OCI-M1 (cell line): ENCODE data around the gene TIMMDC1.
"Not testable (repeated sequence)": the region's sequence is repeated elsewhere in the genome, so short reads cannot be mapped to it uniquely, and the experiment has no call there.

ENCODE experiments used
- DNase-seq: peaks from one replicate; lab custom pipeline; 2025; lab: John Stamatoyannopoulos, UW

TIMMDC1 gene

DNA sequence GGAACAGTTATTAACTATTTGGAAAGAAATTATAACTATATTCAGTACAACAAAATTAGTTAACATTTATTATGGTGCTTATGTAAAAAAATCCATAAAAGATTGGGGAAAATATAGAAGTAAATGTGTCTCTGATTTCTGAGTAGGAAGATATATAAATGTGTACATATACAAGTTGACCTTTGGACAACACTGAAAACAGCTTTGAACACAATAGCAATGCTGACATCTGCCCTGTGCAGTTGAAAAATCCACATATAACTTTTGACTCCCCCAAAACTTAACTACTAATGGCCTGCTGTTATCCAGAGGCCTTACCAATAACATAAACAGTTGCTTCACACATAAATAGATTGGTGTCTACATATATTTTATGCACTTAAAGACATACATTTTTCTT is 12.3 kb downstream of the TIMMDC1 start:
- DNase-seq, result no peak

DNA sequence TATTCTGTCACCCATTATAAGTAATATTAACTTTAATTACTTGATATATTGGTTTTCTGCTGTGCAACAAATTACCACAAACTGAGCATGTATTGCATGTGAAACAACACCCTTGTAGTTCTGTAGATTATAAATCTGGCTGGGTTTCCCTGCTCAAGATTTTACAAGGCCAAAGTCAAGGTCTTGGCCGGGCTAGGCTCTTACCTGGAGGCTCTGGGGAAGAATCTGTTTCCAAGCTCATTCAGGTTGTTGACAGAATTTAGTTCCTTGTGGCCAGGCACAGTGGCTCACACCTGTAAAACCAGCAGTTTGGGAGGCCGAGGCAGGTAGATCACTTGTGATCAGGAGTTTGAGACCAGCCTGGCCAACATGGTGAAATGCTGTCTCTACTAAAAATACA is 16.3 kb downstream of the TIMMDC1 start:
- no peak for DNase-seq

DNA sequence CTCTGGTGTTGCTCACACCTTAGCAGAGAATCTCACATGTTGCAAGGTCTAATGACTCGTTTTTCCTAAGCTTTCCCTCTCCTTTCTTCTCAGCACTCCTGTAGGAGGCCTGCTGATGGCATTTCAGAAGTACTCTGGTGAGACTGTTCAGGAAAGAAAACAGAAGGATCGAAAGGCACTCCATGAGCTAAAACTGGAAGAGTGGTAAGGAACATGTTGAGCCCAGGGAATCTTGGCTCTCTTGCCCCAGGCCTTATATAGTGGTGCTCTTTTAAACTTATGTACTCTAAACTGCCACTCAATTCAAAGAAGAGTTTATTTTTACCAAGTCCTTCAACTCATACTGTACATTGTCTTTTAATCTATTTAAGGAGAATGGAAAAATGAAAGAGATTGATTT is 18.8 kb downstream of the TIMMDC1 start:
- DNase-seq, result no peak

DNA sequence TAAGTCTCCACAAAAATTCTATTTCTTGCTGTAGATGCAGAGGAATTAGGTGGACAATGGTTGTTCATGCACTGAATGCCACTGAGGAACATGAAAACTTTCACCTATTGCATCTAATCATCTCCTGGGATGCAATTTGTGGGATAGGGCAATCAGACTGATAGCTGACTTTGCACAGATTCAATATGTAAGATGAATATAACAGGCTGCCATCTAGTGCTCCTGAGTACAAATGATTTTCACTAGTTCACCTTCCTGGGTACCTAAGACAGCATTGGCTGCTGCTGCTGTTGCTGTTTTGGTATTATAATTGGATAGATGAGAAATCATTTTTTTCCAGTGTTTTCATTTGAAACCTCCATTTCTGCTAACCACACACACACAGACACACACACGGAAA is 19.7 kb downstream of the TIMMDC1 start:
- DNase-seq, result no peak

DNA sequence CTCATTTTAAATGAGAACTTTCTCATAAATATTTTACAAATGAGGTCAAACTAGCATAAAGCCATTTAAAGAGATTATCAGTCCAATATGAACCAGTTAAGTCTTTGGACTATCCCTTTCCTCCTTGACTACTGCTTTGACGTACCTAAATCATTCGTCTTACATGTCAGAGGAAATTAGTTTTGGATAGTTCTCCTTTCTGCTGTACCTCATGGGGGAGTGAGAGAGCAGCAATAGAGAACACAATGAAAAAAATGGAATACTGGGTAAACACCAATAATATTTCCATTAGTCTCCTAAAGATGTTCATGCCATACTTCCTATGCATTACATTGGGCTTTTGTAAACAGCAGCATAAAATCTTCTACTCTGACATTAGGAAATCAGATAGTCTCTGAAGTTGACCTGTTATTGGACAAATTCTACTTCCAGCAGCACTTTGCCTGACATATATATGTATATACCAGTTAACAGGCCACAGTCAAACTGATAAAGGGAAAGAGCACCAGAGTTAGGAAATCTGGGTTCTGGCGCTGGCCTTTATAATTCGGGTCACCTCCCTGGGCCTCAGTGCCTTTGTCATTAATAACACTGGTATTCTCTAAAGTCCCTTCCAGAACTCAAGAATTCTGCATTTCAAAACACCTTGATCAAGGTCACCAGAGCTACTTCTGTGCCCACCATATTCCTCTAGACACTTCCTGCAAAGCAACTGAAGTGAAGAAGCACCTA is 26.8 kb downstream of the TIMMDC1 start:
- DNase-seq, result peak; percentile 32

DNA sequence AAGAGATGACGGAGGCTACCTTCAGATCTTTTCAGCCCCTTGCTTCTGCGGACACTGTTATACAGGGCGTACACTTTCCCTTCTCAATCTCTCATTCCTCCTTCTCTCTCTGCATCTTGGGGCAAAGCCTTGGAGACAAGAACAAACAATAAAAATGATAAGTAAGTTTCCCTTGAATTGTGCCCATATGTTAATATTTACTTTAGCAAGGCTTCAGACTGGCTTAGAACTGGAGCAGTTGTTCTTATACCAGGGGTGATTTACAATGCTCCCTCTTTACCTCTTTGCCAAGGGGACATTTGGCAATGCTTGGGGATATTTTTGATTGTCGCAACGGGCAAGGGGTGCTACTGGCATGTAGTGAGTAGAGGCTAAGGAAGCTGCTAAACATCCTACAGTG is 29.4 kb downstream of the TIMMDC1 start:
- no peak for DNase-seq

DNA sequence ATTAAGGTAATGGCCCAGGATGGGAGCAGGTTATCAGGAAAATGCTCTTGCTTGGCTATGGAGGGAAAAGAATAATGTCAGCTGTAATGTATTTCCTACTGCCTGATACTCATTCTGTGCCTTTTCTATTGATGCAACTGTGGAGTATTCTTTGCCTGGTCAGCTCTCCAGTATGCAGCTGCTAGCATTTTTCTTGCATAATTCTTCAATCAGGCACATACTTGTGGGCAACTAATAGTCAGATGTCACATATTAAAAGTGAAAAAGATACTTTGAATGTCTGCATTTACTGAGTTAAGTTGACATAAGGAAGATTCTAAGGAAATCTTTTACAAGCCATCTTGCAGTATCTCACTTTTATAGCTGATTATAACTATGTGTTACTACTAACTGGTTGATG is 31.5 kb downstream of the TIMMDC1 start:
- DNase-seq, result no peak

DNA sequence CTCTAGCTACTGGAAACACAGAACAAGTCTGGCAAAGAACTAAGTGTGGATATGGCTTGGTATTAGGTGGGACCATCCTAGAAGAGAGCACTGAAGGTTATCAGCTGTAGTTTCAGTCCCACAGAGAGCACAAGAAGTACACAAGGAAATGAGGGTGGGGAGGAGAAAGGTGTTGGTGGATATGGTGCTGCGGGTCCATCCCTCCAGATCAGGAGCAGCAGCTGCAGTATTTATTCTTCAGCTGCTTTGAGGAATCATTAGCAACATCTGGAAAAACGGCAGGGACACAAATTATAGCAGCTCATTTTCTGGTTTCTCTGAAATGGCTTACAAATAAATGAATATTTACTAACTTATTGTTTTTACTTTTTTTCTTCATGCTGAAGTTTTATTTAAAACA is 32.1 kb downstream of the TIMMDC1 start:
- DNase-seq, result no peak

DNA sequence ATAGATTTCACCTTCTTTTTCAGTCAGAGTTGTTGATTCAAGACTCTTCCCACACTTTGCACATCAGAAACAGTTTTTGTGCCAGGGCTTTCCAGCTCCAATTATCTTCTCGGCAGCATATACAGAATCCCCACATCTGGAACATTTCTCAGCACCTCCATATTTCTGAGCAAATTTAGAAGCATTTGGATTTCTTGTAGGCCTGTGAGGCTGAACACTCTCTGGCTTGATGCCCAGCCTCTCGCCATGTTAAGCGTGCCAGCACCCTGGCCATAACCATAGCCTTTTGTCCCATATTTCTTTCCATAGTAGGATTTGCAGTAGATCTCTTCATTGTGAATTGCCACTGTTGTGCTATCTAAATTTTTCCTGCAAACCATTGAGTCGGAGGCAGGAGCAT is 32.8 kb downstream of the TIMMDC1 start:
- no peak for DNase-seq

DNA sequence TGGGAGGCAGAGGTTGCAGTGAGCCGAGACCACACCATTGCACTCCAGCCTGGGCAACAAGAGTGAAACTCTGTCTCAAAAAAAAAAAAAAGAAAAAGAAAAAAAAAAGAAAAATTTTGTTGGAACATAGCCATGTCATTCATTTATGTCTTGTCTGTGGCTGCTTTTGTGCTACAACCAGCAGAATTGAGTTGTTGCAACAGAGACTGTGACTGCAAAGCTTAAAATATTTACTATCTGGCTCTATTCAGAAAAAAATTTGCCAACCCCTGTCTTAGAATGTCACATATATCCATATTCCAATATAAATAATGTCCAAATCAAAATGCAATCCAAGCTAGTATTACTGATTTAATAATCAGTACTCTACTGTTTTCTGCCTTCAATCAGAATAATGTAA is 35.9 kb downstream of the TIMMDC1 start:
- no peak for DNase-seq

DNA sequence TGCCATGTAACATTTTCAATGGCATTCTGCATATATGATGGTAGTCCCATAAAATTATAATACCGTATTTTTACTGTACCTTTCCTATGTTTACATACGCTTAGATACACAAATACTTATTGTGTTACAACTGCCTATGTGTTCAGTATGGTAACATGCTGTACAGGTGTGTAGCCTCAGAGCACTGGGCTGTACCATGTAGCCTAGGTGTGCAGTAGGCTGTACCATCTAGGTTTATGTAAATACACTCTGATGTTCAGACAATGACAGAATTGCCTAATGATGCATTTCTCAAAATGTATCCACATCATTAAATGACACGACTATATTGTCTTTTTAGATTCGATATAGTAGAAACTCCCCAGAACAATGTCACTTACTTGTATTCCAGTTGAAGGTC is 38.4 kb downstream of the TIMMDC1 start:
- DNase-seq, result no peak

DNA sequence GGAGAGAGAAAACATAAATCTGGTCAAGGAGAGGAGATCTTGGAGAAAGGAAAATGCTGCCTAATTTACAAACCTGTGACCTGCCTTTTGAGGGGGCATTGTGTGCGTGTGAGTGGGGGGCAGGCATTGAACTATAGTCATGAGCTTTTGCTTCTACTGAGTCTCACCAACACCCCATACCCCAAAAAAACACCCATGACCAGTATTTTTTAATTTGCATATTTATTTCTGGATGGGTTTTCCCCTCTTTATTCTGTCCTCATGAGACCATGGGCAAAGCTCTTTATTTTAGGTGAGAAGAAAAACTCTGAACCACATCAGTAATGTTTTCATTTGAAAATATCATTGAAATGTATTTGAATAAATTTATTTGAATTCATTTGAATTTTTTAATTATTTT is 40.4 kb downstream of the TIMMDC1 start:
- DNase-seq, result no peak

DNA sequence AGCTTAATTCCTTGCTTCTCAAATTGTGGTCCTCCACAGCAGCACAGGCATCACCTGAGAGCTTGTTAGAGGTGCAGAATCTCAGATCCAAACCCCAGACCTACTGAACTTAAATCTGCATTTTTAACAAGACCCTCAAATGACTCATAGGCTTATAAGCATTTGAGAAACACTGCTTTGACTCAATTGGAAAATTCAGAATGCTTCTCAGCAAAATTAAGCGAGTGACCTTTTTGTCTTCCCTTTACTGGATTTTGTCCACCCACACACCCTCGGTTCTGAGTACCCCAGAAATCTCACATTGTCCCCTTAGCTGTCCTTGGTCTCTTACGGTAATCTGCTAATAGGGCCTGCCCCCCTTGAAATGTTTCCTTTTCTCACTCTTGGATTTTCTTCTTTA is 43.2 kb downstream of the TIMMDC1 start:
- no peak for DNase-seq

DNA sequence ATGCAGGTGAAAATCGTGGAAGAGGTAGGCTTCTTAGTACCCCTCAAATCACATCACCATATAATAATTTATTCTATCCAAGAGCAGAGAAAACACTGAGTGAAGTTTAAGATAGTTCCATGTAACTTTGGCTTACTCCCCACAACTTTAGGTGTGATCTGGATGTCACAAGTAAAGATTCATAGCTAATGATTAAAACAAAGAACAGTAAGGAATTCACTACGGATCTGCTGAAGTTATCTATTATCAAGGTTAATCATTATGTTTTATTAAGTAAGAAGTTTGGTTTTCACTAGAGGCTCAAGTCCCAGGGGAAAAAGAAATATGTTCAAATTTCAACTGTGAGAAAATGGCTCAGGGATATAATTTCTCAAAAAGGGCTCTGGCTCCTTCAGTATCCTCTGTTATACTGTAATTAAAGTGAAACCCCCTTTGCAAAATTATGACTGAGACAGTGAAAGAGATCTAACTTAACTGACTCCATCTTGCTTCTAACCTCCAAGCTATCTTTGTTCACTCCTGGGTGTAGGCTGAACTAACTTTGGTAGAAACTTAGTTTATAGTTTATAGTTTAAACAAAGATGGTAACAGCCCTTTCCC is 43.9 kb downstream of the TIMMDC1 start:
- DNase-seq, result no peak

DNA sequence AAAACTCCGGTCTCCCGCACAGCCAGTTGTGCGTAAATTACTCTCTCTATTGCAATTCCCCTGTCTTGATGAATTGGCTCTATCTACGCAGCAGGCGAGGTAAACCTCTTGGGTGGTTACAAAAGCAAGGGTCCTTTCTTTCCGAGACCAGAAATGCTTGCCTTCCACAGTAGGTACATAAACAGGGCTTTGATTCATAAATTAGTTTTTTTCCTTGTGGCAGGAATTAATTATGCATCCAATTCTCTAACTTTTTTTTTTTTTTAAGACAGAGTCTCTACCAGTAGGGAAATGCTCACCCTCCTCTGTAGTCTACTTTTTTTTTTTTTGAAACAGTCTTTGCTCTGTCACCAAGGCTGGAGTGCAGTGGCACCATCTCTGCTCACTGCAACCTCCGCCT is 44.8 kb downstream of the TIMMDC1 start:
- no peak for DNase-seq

DNA sequence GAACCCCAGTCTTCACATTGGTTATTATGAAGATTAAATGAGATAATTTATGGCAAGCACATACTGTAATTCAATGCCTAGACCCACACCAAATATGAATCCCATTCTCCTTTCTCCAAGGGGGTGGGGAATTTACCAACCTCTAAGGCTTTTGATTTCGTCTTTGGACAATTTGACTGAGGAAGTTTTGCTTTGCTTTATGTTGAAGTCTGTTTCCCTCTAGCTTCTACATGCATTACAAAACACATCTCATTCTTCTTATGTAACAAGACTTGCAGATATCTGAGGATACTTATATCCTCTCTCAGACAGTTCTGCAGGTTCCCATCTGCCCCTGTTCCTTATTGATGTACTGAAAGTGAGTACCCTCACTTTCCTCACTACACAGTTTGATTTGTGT is 48.9 kb downstream of the TIMMDC1 start:
- DNase-seq, result no peak

DNA sequence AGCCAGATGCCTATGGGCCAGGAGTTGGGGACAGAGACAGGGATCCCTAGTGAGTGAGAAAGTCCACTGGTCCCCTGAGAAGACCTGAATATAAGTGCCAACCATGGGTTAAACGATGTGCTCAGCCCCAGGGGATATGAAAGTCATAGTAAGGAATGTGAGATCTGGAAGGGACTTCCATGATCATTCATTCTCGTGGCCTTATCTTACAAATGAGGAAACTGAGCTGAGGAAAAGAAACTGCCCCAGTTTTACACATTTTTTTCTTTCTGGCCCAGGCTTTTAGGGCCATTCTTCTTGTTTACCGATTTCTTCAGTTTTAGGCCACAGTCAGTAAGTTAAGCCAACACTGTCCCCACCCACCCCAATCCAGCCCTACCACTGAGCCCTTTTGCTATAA is 50.0 kb downstream of the TIMMDC1 start:
- DNase-seq, result no peak

DNA sequence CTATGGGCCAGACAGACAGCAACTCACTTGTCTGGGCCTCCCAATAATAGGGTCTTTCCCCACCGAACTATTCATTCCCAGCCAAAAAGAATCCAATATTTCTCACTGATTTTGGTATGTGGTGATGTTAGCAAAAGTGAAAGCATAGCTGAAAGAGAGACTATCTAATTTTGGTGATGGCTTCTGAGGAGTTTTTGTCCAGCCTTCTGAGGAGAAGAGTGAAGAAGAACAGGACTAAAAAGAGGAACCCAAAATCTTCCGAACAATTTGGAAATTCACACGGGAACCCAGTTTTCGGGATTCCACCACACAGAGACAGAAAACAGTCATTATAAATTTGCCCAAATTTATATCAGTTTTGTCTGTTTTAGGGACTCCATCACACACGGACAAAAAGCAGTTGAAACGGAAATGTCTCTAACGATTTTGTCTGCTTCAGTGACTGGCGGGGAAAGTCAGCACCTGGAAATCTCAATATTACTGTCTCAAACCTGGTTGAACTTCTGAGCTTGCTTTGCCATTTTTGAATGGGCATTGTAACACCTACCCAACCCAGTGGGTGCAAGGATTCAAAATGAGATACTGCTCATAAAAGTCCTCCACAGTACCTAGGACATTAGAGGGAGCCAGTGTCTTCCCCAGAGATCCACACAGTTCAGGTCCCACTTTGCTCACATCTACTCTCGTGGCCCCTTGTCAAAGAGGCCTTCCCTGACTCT is 52.0 kb downstream of the TIMMDC1 start:
- DNase-seq, result no peak

DNA sequence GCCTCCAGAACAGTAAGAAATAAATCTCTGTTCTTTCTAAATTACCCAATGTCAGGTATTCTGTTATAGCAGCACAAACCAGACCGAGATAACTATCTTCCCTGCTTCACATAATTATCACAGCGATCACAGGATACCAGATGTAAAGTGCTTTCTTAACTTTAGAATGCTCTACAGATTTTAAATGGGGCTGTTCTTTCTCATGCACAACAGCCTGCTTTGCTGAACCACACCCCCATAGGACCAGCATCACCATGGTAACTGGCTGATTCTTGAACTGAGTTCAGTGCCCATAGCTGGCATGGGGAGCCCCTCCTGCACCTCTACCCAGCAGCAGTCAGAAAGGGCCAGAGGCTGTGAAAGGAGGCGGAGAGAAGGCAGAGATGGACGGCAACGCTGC is 53.3 kb downstream of the TIMMDC1 start:
- DNase-seq, result no peak

DNA sequence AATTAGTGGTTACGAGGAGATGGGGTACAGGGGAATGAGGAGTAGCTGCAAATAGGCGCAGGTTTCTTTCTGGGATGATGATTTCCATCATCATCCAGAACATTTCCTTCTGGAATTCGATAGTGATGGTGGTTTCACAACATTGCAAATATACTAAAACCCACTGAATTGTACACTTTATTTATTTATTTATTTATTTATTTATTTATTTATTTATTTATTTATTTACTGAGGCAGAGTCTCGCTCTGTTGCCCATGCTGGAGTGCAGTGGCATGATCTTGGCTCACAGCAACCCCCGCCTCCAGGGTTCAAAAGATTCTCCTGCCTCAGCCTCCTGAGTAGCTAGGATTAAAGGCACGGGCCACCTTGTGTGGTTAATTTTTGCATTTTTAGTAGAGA is 54.6 kb downstream of the TIMMDC1 start:
- DNase-seq, result not testable (repeated sequence)

DNA sequence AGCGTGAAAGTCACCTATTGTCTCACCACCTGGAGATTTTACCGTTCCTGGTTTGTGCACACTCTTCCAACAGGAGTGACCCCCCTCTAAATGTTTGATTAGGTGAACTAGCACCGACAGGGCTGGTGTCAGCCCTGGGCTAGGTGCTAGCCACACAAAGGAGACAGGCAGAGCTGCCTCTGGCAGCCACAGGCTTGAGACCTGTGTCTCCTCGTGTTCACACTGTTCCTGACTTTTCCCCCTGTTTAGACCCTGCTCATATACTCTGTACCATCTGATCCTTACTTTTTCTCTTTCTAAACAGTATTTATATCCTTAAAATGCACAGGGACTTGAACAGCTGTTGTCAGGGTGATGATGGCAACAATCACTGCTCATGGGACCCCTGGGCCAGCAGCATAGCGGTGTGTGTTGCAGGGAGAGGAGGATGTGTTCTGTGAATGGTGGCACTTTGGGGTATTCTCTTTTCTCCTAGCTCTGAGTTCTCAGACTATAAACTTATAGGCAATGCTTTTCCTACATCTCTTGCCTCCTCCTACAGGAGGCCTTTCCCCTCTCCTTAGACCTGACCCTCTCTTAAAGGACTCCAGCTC is 55.6 kb downstream of the TIMMDC1 start:
- no peak for DNase-seq

DNA sequence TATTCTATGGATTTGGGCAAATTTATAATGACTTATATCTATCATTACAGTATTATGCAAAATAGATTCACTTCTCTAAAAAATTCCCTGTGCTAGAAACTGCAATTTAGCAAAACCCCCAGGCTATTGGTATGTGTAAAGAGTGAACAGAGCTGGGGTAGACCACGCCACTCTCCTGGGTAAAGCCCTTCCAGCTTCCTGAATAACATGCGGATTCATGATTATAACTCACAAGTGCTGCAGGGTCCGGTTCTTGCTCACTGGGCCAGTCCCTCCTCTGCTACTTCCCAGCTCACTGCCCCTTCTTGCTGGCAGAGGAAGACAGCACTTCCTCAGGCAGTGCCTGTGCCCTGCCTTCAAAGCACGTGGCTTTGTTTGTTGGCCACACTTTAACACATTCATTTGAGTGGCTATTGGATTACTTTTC is 57.0 kb downstream of the TIMMDC1 start:
- no peak for DNase-seq

DNA sequence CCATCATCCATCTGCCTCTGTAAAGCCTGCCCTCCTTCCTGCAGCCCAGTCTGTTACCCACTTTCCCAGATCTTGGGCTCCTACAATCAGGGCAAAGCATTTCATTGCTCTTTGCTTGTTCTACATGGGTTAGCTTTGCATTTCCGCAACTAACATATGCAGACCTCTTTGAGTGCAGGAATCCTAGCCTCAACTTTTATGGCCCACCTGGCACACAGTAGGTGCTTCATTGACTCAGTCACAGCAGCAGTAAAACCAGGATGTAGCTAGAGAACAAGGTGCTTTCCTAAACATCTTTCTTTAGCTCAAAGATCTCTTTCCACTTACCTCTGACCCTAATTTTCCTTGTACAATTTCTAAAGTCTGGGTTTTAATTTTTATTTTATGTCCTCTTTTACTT is 57.6 kb downstream of the TIMMDC1 start:
- DNase-seq, result no peak
